Measurements from ENCODE around the gene MAST4. TPM values are rescaled to one million over a fixed set of nuclear protein-coding genes. Genes with fewer than 3 reads are reported as not detected.

The MAST4 gene
- total RNA-seq, 2 donors from 2014 or later: 11.0 to 11.5 TPM

GRCh38 chr5:66982470-66982869 lies 386.3 kb downstream of the MAST4 start:
- Histone ChIP-seq H3K36me3 (ENCODE audit: control insufficient read depth, insufficient read depth, low read length) (no peaks in the 10 kb centered on the region), H3K4me3 (ENCODE audit: low read length) (no peak overlapping the region), H3K9me3 (ENCODE audit: control insufficient read depth, low read length) (no peaks in the 10 kb centered on the region), H3K4me1 (ENCODE audit: control insufficient read depth, insufficient read depth, low read length) (peaks cover 6% of the 10 kb centered on the region), H3K9ac (ENCODE audit: extremely low read depth, low read length, poor library complexity, severe bottlenecking) (no peak overlapping the region), H3K27me3 (ENCODE audit: control insufficient read depth, insufficient read depth, low read length, poor library complexity, severe bottlenecking) (peaks cover 22% of the 10 kb centered on the region), H3K27ac (ENCODE audit: low read depth, low read length) (no peak overlapping the region)
- Mint-ChIP-seq H3K27me3 (ENCODE audit: insufficient read depth) (peaks cover 6% of the 10 kb centered on the region), H3K36me3 (ENCODE audit: low read depth) (no peaks in the 10 kb centered on the region), H3K27ac (no peak overlapping the region), H3K9me3 (no peaks in the 10 kb centered on the region), H3K4me3 (no peak overlapping the region), H3K4me1 (peaks cover 21% of the 10 kb centered on the region)
- 88 to 90% methylated on average over 3 to 5 of the region's 5 CpGs for WGBS, 2 experiments (ENCODE audit: insufficient coverage in 1 of 2, insufficient read length in 1 of 2)
- no peak for TF ChIP-seq CTCF (conservative IDR thresholded peaks at IDR 0.05)
- DNase-seq: no peak

- Histone ChIP-seq H3K9ac (ENCODE audit: extremely low read depth, low read length, poor library complexity, severe bottlenecking) (no peak overlapping the region), H3K4me1 (ENCODE audit: control insufficient read depth, insufficient read depth, low read length) (peaks cover 3% of the 10 kb centered on the region), H3K27ac (ENCODE audit: low read depth, low read length) (no peak overlapping the region), H3K36me3 (ENCODE audit: control insufficient read depth, insufficient read depth, low read length) (no peaks in the 10 kb centered on the region), H3K27me3 (ENCODE audit: control insufficient read depth, insufficient read depth, low read length, poor library complexity, severe bottlenecking) (no peaks in the 10 kb centered on the region), H3K9me3 (ENCODE audit: control insufficient read depth, low read length) (no peaks in the 10 kb centered on the region), H3K4me3 (ENCODE audit: low read length) (no peak overlapping the region)
- no peaks in the 10 kb centered on the region for H3K36me3 Mint-ChIP-seq (ENCODE audit: low read depth)
- peaks cover 22% of the 10 kb centered on the region for H3K4me1 Mint-ChIP-seq
- DNase-seq: no peak
- TF ChIP-seq CTCF (conservative IDR thresholded peaks at IDR 0.05): no peak
- no peaks in the 10 kb centered on the region for H3K9me3 Mint-ChIP-seq
- H3K4me3 Mint-ChIP-seq: no peak overlapping the region
- H3K27ac Mint-ChIP-seq: no peak overlapping the region
- H3K27me3 Mint-ChIP-seq (ENCODE audit: insufficient read depth): no peaks in the 10 kb centered on the region
- WGBS, 2 experiments (ENCODE audit: insufficient coverage in 1 of 2, insufficient read length in 1 of 2): 84 to 92% methylated on average over 2 to 3 of the region's 3 CpGs
These were observed 389.2 kb downstream of the MAST4 start for GRCh38 chr5:66985417-66985816.

- no peaks in the 10 kb centered on the region for H3K27me3 ChIP-seq (ENCODE audit: control insufficient read depth, insufficient read depth, low read length, poor library complexity, severe bottlenecking)
- no peaks in the 10 kb centered on the region for H3K9me3 Mint-ChIP-seq
- no peak overlapping the region for H3K4me3 ChIP-seq (ENCODE audit: low read length)
- WGBS, 2 experiments (ENCODE audit: insufficient coverage in 1 of 2, insufficient read length in 1 of 2): 90 to 100% methylated on average over 1 to 2 of the region's 2 CpGs
- peaks cover 18% of the 10 kb centered on the region for H3K4me1 Mint-ChIP-seq
- H3K4me1 ChIP-seq (ENCODE audit: control insufficient read depth, insufficient read depth, low read length): no peaks in the 10 kb centered on the region
- no peak for DNase-seq
- no peak overlapping the region for H3K27ac Mint-ChIP-seq
- no peak overlapping the region for H3K27ac ChIP-seq (ENCODE audit: low read depth, low read length)
- H3K9me3 ChIP-seq (ENCODE audit: control insufficient read depth, low read length): no peaks in the 10 kb centered on the region
- H3K36me3 Mint-ChIP-seq (ENCODE audit: low read depth): no peaks in the 10 kb centered on the region
- H3K27me3 Mint-ChIP-seq (ENCODE audit: insufficient read depth): no peaks in the 10 kb centered on the region
- TF ChIP-seq CTCF (conservative IDR thresholded peaks at IDR 0.05): no peak
- no peaks in the 10 kb centered on the region for H3K36me3 ChIP-seq (ENCODE audit: control insufficient read depth, insufficient read depth, low read length)
- no peak overlapping the region for H3K4me3 Mint-ChIP-seq
- no peak overlapping the region for H3K9ac ChIP-seq (ENCODE audit: extremely low read depth, low read length, poor library complexity, severe bottlenecking)
These were observed 389.8 kb downstream of the MAST4 start for GRCh38 chr5:66986009-66986408.

All from endodermal cell (in vitro differentiated cells).